H9 (cell line): ENCODE results near the gene DPYD. TPM values are rescaled to one million over a fixed set of nuclear protein-coding genes. Genes with fewer than 3 reads are reported as not detected.

Experiments used
- DNase-seq: peaks from one replicate; pipeline ENCODE4 v3.0.0-alpha.2; 2017
- H2AFZ ChIP-seq: one replicate; pipeline ENCODE4 v1.6.1; 2013; ENCODE audit warnings: mild to moderate bottlenecking, low read length, control low read depth, moderate library complexity
- H2AK5ac ChIP-seq: 2 replicates; pipeline ENCODE4 v1.6.1; 2013; ENCODE audit warnings: low read length, control low read depth, mixed read lengths; ENCODE audit not compliant: insufficient read length
- H2BK120ac ChIP-seq: one replicate; pipeline ENCODE4 v1.6.1; 2013; ENCODE audit warnings: low read depth, mild to moderate bottlenecking, low read length, control low read depth, inconsistent platforms; ENCODE audit not compliant: poor library complexity, severe bottlenecking
- H2BK12ac ChIP-seq: 2 replicates; pipeline ENCODE4 v1.6.1; 2013; ENCODE audit warnings: low read length, control low read depth, mixed read lengths, low read depth; ENCODE audit not compliant: insufficient read length
- H2BK15ac ChIP-seq: 2 replicates; pipeline ENCODE4 v1.6.1; 2013; ENCODE audit warnings: low read depth, low read length, control low read depth
- H2BK20ac ChIP-seq: one replicate; pipeline ENCODE4 v1.6.1; 2013; ENCODE audit warnings: low read depth, mild to moderate bottlenecking, low read length, control low read depth, inconsistent platforms; ENCODE audit not compliant: poor library complexity, severe bottlenecking
- H2BK5ac ChIP-seq: 2 replicates; pipeline ENCODE4 v1.6.1; 2013; ENCODE audit warnings: low read length, control low read depth, mixed read lengths; ENCODE audit not compliant: insufficient read length
- H3K14ac ChIP-seq: 2 replicates; pipeline ENCODE4 v1.6.1; 2013; ENCODE audit warnings: low read length, control low read depth; ENCODE audit not compliant: insufficient read depth
- H3K18ac ChIP-seq: 2 replicates; pipeline ENCODE4 v1.6.1; 2013; ENCODE audit warnings: low read depth, mild to moderate bottlenecking, mixed read lengths, low read length, control low read depth; ENCODE audit not compliant: insufficient read length
- H3K23ac ChIP-seq: 2 replicates; pipeline ENCODE4 v1.6.1; 2013; ENCODE audit warnings: low read length, control low read depth, mixed read lengths, low read depth; ENCODE audit not compliant: insufficient read length
- H3K23me2 ChIP-seq: 2 replicates; pipeline ENCODE4 v1.6.1; 2013; ENCODE audit warnings: low read depth, mild to moderate bottlenecking, mixed read lengths, low read length, control low read depth; ENCODE audit not compliant: insufficient read length, poor library complexity, severe bottlenecking
- H3K27ac ChIP-seq: 2 replicates; pipeline ENCODE4 v1.5.1; 2013; ENCODE audit warnings: low read length, control low read depth, mixed read lengths, low read depth; ENCODE audit not compliant: insufficient read length
- H3K27me3 ChIP-seq: 2 replicates; pipeline ENCODE4 v1.6.1; 2013; ENCODE audit warnings: low read length, control low read depth, inconsistent platforms; ENCODE audit not compliant: insufficient read depth
- H3K4ac ChIP-seq: 2 replicates; pipeline ENCODE4 v1.6.1; 2013; ENCODE audit warnings: low read depth, mild to moderate bottlenecking, control low read depth, inconsistent platforms, low read length, moderate library complexity
- H3K4me1 ChIP-seq: 2 replicates; pipeline ENCODE4 v1.6.1; 2013; ENCODE audit warnings: low read length, control low read depth, inconsistent platforms; ENCODE audit not compliant: insufficient read depth
- H3K4me2 ChIP-seq: 2 replicates; pipeline ENCODE4 v1.6.1; 2013; ENCODE audit warnings: low read length, control low read depth, mixed read lengths; ENCODE audit not compliant: insufficient read length, insufficient read depth
- H3K56ac ChIP-seq: 2 replicates; pipeline ENCODE4 v1.6.1; 2013; ENCODE audit warnings: low read depth, mild to moderate bottlenecking, mixed read lengths, low read length, control low read depth; ENCODE audit not compliant: insufficient read length
- H3K79me1 ChIP-seq: 2 replicates; pipeline ENCODE4 v1.6.1; 2013; ENCODE audit warnings: low read depth, mild to moderate bottlenecking, moderate library complexity, low read length, control low read depth, inconsistent platforms; ENCODE audit not compliant: insufficient read depth, poor library complexity, severe bottlenecking
- H3K79me2 ChIP-seq: 2 replicates; pipeline ENCODE4 v1.6.1; 2013; ENCODE audit warnings: low read length, control low read depth, inconsistent platforms; ENCODE audit not compliant: insufficient read depth
- H3K9ac ChIP-seq: 2 replicates; pipeline ENCODE4 v1.6.1; 2013; ENCODE audit warnings: low read length, control low read depth, mixed read lengths; ENCODE audit not compliant: insufficient read length; ENCODE audit errors: extremely low read depth
- H3K9me3 ChIP-seq: one replicate; pipeline ENCODE4 v1.6.1; 2013; ENCODE audit warnings: low read depth, low read length, inconsistent platforms; ENCODE audit not compliant: control insufficient read depth
- H3T11ph ChIP-seq: one replicate; pipeline ENCODE4 v1.6.1; 2013; ENCODE audit warnings: mild to moderate bottlenecking, low read length, control low read depth, inconsistent platforms
- H4K20me1 ChIP-seq: one replicate; pipeline ENCODE4 v1.6.1; 2013; ENCODE audit not compliant: control insufficient read depth, insufficient read length, insufficient read depth
- H4K5ac ChIP-seq: 2 replicates; pipeline ENCODE4 v1.6.1; 2013; ENCODE audit warnings: low read depth, mild to moderate bottlenecking, mixed read lengths, low read length, control low read depth; ENCODE audit not compliant: insufficient read length
- H4K8ac ChIP-seq: replicated peaks from 2 replicates; pipeline ENCODE4 v1.6.1; 2013; ENCODE audit warnings: low read length, control low read depth, mixed read lengths, low read depth; ENCODE audit not compliant: insufficient read length
- H4K91ac ChIP-seq: 2 replicates; pipeline ENCODE4 v1.6.1; 2013; ENCODE audit warnings: low read depth, mild to moderate bottlenecking, moderate library complexity, mixed read lengths, low read length, control low read depth; ENCODE audit not compliant: insufficient read length
- H3K27ac Mint-ChIP-seq, 3 experiments: 2 replicates in 2 of 3; 3 replicates in 1 of 3; pipeline ENCODE4 v1.8.0; 2020 to 2021; ENCODE audit warnings: mixed read lengths in 3 of 3, mild to moderate bottlenecking in 1 of 3, moderate library complexity in 1 of 3
- H3K27me3 Mint-ChIP-seq: 2 replicates; pipeline ENCODE4 v1.8.0; 2021; ENCODE audit warnings: low read depth, mild to moderate bottlenecking, moderate library complexity, mixed read lengths
- H3K36me3 Mint-ChIP-seq, 3 experiments: 2 replicates in 2 of 3; 3 replicates in 1 of 3; pipeline ENCODE4 v1.8.0; 2020 to 2021; ENCODE audit warnings: low read depth in 3 of 3, mixed read lengths in 3 of 3; ENCODE audit not compliant: insufficient read depth in 1 of 3
- H3K4me1 Mint-ChIP-seq, 2 experiments: 2 replicates each; pipeline ENCODE4 v1.8.0; 2020; ENCODE audit warnings: mixed read lengths in 2 of 2
- H3K4me3 Mint-ChIP-seq, 2 experiments: 2 replicates in 1 of 2; 3 replicates in 1 of 2; pipeline ENCODE4 v1.8.0; 2020 to 2021; ENCODE audit warnings: mild to moderate bottlenecking in 2 of 2, mixed read lengths in 2 of 2, moderate library complexity in 1 of 2
- H3K9me3 Mint-ChIP-seq, 2 experiments: 2 replicates in 1 of 2; 3 replicates in 1 of 2; pipeline ENCODE4 v1.8.0; 2020; ENCODE audit warnings: mild to moderate bottlenecking in 2 of 2, mixed read lengths in 2 of 2, moderate library complexity in 1 of 2
- WGBS: extraction: QIAGEN DNeasy Blood & Tissue Kit; methylation state at CpG from one replicate; pipeline ENCODE4 v1.1.7; 2013; ENCODE audit warnings: missing lambda C conversion rate, low lambda C conversion rate, mixed read lengths; ENCODE audit not compliant: insufficient read length; ENCODE audit errors: extremely low coverage; 5-methylcytosine and 5-hydroxymethylcytosine counted together
- total RNA-seq: library from RNA; stranded (reverse); gene quantifications from 2 replicates; pipeline ENCODE4 v1.2.1, GENCODE V29; 2021
- TF ChIP-seq, protein P1 (sequence below): fragments of 200-600 bp; sonication (generic); conservative IDR thresholded peaks from 3 replicates; pipeline ENCODE4 v1.8.0; 2021; ENCODE audit warnings: antibody characterized with exemption, mild to moderate bottlenecking

Gene DPYD
- total RNA-seq, 1 experiment from 2014 or later, result 0.37 TPM

DNA sequence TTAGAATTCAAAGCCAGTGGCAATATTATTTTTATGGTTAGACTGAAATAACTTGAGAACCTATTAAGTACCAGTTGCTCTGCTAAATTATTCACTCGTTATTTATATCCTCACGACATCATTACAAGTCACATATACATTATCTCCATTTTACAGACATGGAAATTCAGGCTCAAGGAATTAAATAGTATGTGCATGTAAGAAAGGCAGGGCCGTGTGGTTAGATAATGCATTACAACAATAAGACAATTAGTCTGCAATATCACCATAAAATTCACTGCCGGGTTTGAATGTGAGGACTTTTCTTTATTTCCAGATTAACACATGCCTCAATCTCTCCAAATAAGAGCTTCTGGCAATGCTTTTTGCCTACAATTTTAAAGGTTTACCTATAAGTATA lies 675.8 kb downstream of the DPYD start:
- TF ChIP-seq, protein P1, sequence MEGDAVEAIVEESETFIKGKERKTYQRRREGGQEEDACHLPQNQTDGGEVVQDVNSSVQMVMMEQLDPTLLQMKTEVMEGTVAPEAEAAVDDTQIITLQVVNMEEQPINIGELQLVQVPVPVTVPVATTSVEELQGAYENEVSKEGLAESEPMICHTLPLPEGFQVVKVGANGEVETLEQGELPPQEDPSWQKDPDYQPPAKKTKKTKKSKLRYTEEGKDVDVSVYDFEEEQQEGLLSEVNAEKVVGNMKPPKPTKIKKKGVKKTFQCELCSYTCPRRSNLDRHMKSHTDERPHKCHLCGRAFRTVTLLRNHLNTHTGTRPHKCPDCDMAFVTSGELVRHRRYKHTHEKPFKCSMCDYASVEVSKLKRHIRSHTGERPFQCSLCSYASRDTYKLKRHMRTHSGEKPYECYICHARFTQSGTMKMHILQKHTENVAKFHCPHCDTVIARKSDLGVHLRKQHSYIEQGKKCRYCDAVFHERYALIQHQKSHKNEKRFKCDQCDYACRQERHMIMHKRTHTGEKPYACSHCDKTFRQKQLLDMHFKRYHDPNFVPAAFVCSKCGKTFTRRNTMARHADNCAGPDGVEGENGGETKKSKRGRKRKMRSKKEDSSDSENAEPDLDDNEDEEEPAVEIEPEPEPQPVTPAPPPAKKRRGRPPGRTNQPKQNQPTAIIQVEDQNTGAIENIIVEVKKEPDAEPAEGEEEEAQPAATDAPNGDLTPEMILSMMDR, result no peak
- Histone ChIP-seq H2BK12ac (no peak overlapping the region), H4K5ac (no peak overlapping the region), H3K79me1 (no peaks in the 10 kb centered on the region), H2BK120ac (no peak overlapping the region), H4K91ac (no peak overlapping the region), H3K9ac (no peak overlapping the region), H2BK5ac (no peak overlapping the region), H3K4me2 (no peak overlapping the region), H3K18ac (no peak overlapping the region), H4K8ac (no peak overlapping the region), H3K79me2 (no peaks in the 10 kb centered on the region), H3K23me2 (no peaks in the 10 kb centered on the region), H3K4me1 (no peaks in the 10 kb centered on the region), H2AFZ (no peak overlapping the region), H3K56ac (no peak overlapping the region), H3K27ac (no peak overlapping the region), H3K4ac (no peak overlapping the region), H3T11ph (no peak overlapping the region), H3K9me3 (no peaks in the 10 kb centered on the region), H2AK5ac (no peak overlapping the region), H3K14ac (no peak overlapping the region), H4K20me1 (no peaks in the 10 kb centered on the region), H2BK20ac (no peak overlapping the region), H2BK15ac (no peak overlapping the region), H3K27me3 (no peaks in the 10 kb centered on the region), H3K23ac (no peak overlapping the region)
- Mint-ChIP-seq H3K4me1 (no peaks in the 10 kb centered on the region), H3K9me3 (peaks cover 4 to 7% of the 10 kb centered on the region in 2 experiments; a peak in 3 of 5 replicates), H3K36me3 (peaks cover 0 to 4% (median 3%) of the 10 kb centered on the region in 3 experiments; a peak in 2 of 7 replicates), H3K4me3 (no peak overlapping the region), H3K27ac (no peak overlapping the region), H3K27me3 (no peaks in the 10 kb centered on the region)
- DNase-seq, result no peak
- WGBS, result no CpG with 5 or more reads among the region's 4 CpGs
